Progenitor cell of endocrine pancreas (in vitro differentiated cells): ENCODE results near the gene FGD4. TPM values are rescaled to one million over a fixed set of nuclear protein-coding genes. Genes with fewer than 3 reads are reported as not detected.

ENCODE experiments used
- DNase-seq: peaks from one replicate; pipeline ENCODE4 v3.0.0; 2021; ENCODE audit warnings: low spot score; ENCODE audit not compliant: unreplicated experiment
- H3K27ac Mint-ChIP-seq: 2 replicates; pipeline ENCODE4 v1.8.0; 2021; ENCODE audit warnings: mild to moderate bottlenecking, moderate library complexity, mixed read lengths
- H3K27me3 Mint-ChIP-seq: 2 replicates; pipeline ENCODE4 v1.8.0; 2021; ENCODE audit warnings: mixed read lengths
- H3K36me3 Mint-ChIP-seq: 2 replicates; pipeline ENCODE4 v1.8.0; 2022; ENCODE audit warnings: mixed read lengths; ENCODE audit not compliant: insufficient read depth
- H3K4me1 Mint-ChIP-seq: 2 replicates; pipeline ENCODE4 v1.8.0; 2021; ENCODE audit warnings: low read depth, mixed read lengths
- H3K4me3 Mint-ChIP-seq: 2 replicates; pipeline ENCODE4 v1.8.0; 2021; ENCODE audit warnings: low read depth, mild to moderate bottlenecking, moderate library complexity, mixed read lengths
- H3K9me3 Mint-ChIP-seq: 2 replicates; pipeline ENCODE4 v1.8.0; 2021; ENCODE audit warnings: low read depth, mixed read lengths
- total RNA-seq: library from RNA; stranded (reverse); gene quantifications from 2 replicates; pipeline ENCODE4 v1.2.1, GENCODE V29; 2021
- TF ChIP-seq, protein P1 (sequence below): fragments of 200-600 bp; sonication (generic); IDR thresholded peaks from one replicate; pipeline ENCODE4 v1.5.0; 2021; ENCODE audit warnings: antibody characterized with exemption, mild to moderate bottlenecking; ENCODE audit not compliant: unreplicated experiment

FGD4 gene
- total RNA-seq, 1 donor from 2014 or later, result 83.8 TPM

- no peaks in the 10 kb centered on the region for H3K27me3 Mint-ChIP-seq
- peaks cover 22% of the 10 kb centered on the region for H3K4me1 Mint-ChIP-seq
- no peaks in the 10 kb centered on the region for H3K9me3 Mint-ChIP-seq
- peak; percentile 47 for DNase-seq
- TF ChIP-seq, protein P1, sequence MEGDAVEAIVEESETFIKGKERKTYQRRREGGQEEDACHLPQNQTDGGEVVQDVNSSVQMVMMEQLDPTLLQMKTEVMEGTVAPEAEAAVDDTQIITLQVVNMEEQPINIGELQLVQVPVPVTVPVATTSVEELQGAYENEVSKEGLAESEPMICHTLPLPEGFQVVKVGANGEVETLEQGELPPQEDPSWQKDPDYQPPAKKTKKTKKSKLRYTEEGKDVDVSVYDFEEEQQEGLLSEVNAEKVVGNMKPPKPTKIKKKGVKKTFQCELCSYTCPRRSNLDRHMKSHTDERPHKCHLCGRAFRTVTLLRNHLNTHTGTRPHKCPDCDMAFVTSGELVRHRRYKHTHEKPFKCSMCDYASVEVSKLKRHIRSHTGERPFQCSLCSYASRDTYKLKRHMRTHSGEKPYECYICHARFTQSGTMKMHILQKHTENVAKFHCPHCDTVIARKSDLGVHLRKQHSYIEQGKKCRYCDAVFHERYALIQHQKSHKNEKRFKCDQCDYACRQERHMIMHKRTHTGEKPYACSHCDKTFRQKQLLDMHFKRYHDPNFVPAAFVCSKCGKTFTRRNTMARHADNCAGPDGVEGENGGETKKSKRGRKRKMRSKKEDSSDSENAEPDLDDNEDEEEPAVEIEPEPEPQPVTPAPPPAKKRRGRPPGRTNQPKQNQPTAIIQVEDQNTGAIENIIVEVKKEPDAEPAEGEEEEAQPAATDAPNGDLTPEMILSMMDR, result peak; percentile 99
- H3K36me3 Mint-ChIP-seq, result peaks cover 2% of the 10 kb centered on the region
- no peak overlapping the region for H3K27ac Mint-ChIP-seq
- no peak overlapping the region for H3K4me3 Mint-ChIP-seq
Observed at GRCh38 chr12:32365473-32366064, 33.8 kb upstream of the FGD4 start.

- Mint-ChIP-seq H3K27ac (no peak overlapping the region), H3K9me3 (no peaks in the 10 kb centered on the region), H3K27me3 (no peaks in the 10 kb centered on the region), H3K4me1 (peaks cover 23% of the 10 kb centered on the region), H3K4me3 (no peak overlapping the region), H3K36me3 (no peaks in the 10 kb centered on the region)
- no peak for DNase-seq
- TF ChIP-seq, protein P1, result no peak
Observed at GRCh38 chr12:32366714-32367113, 32.6 kb upstream of the FGD4 start.

- Mint-ChIP-seq H3K27me3 (no peaks in the 10 kb centered on the region), H3K9me3 (no peaks in the 10 kb centered on the region), H3K36me3 (no peaks in the 10 kb centered on the region), H3K27ac (peak overlapping the region; percentile 19), H3K4me3 (no peak overlapping the region), H3K4me1 (peaks cover 23% of the 10 kb centered on the region)
- TF ChIP-seq, protein P1, result no peak
- DNase-seq, result no peak
Observed at GRCh38 chr12:32367381-32367780, 32.0 kb upstream of the FGD4 start.

DNA sequence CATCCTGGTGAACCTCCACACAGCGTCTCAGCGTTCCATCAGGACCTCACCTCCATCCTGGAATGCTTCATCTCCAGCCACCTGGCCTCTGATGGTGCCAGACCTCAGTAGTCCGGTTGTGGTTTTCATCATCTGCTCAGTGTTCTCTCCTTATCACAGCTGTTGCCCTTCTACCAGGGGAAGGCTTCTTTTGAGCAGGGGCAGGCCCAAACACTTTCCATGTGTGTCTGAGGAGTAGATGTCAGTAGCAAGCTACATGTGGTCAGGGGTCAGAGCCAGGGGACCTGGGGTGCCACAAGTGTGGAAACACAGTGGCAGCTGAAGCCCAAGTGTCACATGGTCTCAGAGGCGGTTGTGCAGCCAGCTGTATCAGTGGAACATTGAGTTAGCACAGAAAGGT lies 30.2 kb upstream of the FGD4 start:
- DNase-seq, result no peak
- Mint-ChIP-seq H3K4me3 (no peak overlapping the region), H3K4me1 (peaks cover 23% of the 10 kb centered on the region), H3K27me3 (no peaks in the 10 kb centered on the region), H3K27ac (no peak overlapping the region), H3K36me3 (no peaks in the 10 kb centered on the region), H3K9me3 (no peaks in the 10 kb centered on the region)
- TF ChIP-seq, protein P1, result no peak

GRCh38 chr12:32377344-32378055 lies 21.9 kb upstream of the FGD4 start:
- Mint-ChIP-seq H3K27me3 (no peaks in the 10 kb centered on the region), H3K9me3 (no peaks in the 10 kb centered on the region), H3K36me3 (no peaks in the 10 kb centered on the region), H3K4me3 (no peak overlapping the region), H3K4me1 (peaks cover 2% of the 10 kb centered on the region), H3K27ac (no peak overlapping the region)
- TF ChIP-seq, protein P1, result no peak
- DNase-seq, result peak; percentile 8
